HG03064 (cell line): Measurements from ENCODE around the gene LSS.
"Not testable (repeated sequence)": the region's sequence is repeated elsewhere in the genome, so short reads cannot be mapped to it uniquely, and the experiment has no call there.

Experiments
- ATAC-seq: cut with Tn5 transposase; IDR thresholded peaks from one replicate; pipeline ENCODE4 v1.9.1; 2021; ENCODE audit warnings: low read depth; ENCODE audit not compliant: unreplicated experiment

LSS gene

GRCh38 chr21:46189959-46190490, 38.5 kb downstream of the LSS start:
- ATAC-seq = no peak

- no peak for ATAC-seq
Observed at GRCh38 chr21:46189213-46189958, 39.2 kb downstream of the LSS start.

GRCh38 chr21:46188226-46189212, 40.1 kb downstream of the LSS start:
- ATAC-seq = no peak

GRCh38 chr21:46187814-46188213, 40.8 kb downstream of the LSS start:
- ATAC-seq = no peak

- no peak for ATAC-seq
Observed at GRCh38 chr21:46187261-46187660, 41.3 kb downstream of the LSS start.

- ATAC-seq = no peak
Observed at GRCh38 chr21:46185716-46186115, 42.9 kb downstream of the LSS start.

- peak; percentile 38 for ATAC-seq
Observed at GRCh38 chr21:46184625-46185555, 43.7 kb downstream of the LSS start.

- peak; percentile 57 for ATAC-seq
Observed at GRCh38 chr21:46183910-46184624, 44.5 kb downstream of the LSS start, which contains the start of gene SPATC1L. SPATC1L (minus strand) TSS chr21:46184459; CDS start chr21:46182816, 1,643 bp downstream.

- not testable (repeated sequence) for ATAC-seq
Observed at GRCh38 chr21:46183337-46183909, 45.2 kb downstream of the LSS start.

GRCh38 chr21:46182548-46183336, 45.8 kb downstream of the LSS start:
- no peak for ATAC-seq

GRCh38 chr21:46181953-46182547, 46.5 kb downstream of the LSS start:
- no peak for ATAC-seq

GRCh38 chr21:46181436-46181835, 47.1 kb downstream of the LSS start:
- no peak for ATAC-seq

- ATAC-seq = no peak
Observed at GRCh38 chr21:46180778-46181391, 47.7 kb downstream of the LSS start.

- no peak for ATAC-seq
Observed at GRCh38 chr21:46180079-46180722, 48.4 kb downstream of the LSS start.

- ATAC-seq = no peak
Observed at GRCh38 chr21:46179708-46180078, 48.9 kb downstream of the LSS start.

GRCh38 chr21:46178961-46179360, 49.6 kb downstream of the LSS start:
- no peak for ATAC-seq
